A673 (cell line): Measurements from ENCODE around the gene CCDC34. TPM values are rescaled to one million over a fixed set of nuclear protein-coding genes. Genes with fewer than 3 reads are reported as not detected.

Experiments used
- BruUV-seq: library from RNA; stranded (reverse); fragments of 400-500 nt; replicated peaks from 2 replicates; lab custom pipeline; 2021; lab: Mats Ljungman, UMichigan
- CTCF ChIA-PET: fragments of 300-600 bp; sonication (Branson Sonifier 250); formaldehyde crosslinking; loops from one replicate; lab custom pipeline; 2022; ENCODE audit warnings: antibody characterized with exemption; lab: Charles Lee
- POLR2A ChIA-PET: fragments of 300-600 bp; sonication (Branson Sonifier 250); formaldehyde crosslinking; loops from one replicate; lab custom pipeline; 2022; ENCODE audit warnings: antibody characterized with exemption; ENCODE audit not compliant: low non-redundant PET; lab: Charles Lee
- DNase-seq: peaks from one replicate; pipeline ENCODE4 v3.0.0-alpha.2; 2015; ENCODE audit warnings: low spot score
- H3K27ac ChIP-seq: fragments of 200-600 bp; sonication (generic); 2 replicates; pipeline ENCODE4 v1.5.1; 2016; ENCODE audit warnings: mixed run types, low read depth, mild to moderate bottlenecking, mixed read lengths, antibody characterized with exemption, low read length; ENCODE audit not compliant: poor library complexity, severe bottlenecking
- H3K27me3 ChIP-seq: fragments of 200-600 bp; sonication (generic); replicated peaks from 2 replicates; pipeline ENCODE4 v1.6.1; 2017; ENCODE audit warnings: mixed run types, low read depth, mild to moderate bottlenecking, mixed read lengths, antibody characterized with exemption, low read length; ENCODE audit not compliant: insufficient read depth, poor library complexity
- H3K36me3 ChIP-seq: fragments of 200-600 bp; sonication (generic); 2 replicates; pipeline ENCODE4 v1.6.1; 2016; ENCODE audit warnings: mixed run types, mild to moderate bottlenecking, mixed read lengths, antibody characterized with exemption, low read length; ENCODE audit not compliant: insufficient read depth, poor library complexity, severe bottlenecking
- H3K4me1 ChIP-seq: fragments of 200-600 bp; sonication (generic); 2 replicates; pipeline ENCODE4 v1.6.1; 2017; ENCODE audit warnings: mixed run types, mild to moderate bottlenecking, mixed read lengths, antibody characterized with exemption, low read length; ENCODE audit not compliant: insufficient read depth, poor library complexity, severe bottlenecking
- H3K4me3 ChIP-seq: fragments of 200-600 bp; sonication (generic); 2 replicates; pipeline ENCODE4 v1.5.1; 2016; ENCODE audit warnings: low read depth, mixed run types, mild to moderate bottlenecking, mixed read lengths, low read length; ENCODE audit not compliant: poor library complexity, severe bottlenecking
- H3K9me3 ChIP-seq: fragments of 200-600 bp; sonication (generic); 2 replicates; pipeline ENCODE4 v1.6.1; 2016; ENCODE audit warnings: mixed run types, low read depth, mild to moderate bottlenecking, mixed read lengths, antibody characterized with exemption, low read length; ENCODE audit not compliant: poor library complexity, severe bottlenecking
- CTCF ChIP-seq: fragments of 300-800, 200-600 bp; sonication (generic); conservative IDR thresholded peaks from 2 replicates; pipeline ENCODE4 v1.5.1; 2017; ENCODE audit warnings: low read depth, mild to moderate bottlenecking, antibody characterized with exemption, low read length, moderate library complexity, mixed read lengths
- EZH2 ChIP-seq: fragments of 200-600 bp; sonication (generic); IDR thresholded peaks from 2 replicates; pipeline ENCODE4 v1.6.1; 2017; ENCODE audit warnings: borderline replicate concordance, low read depth, mild to moderate bottlenecking, mixed read lengths, antibody characterized with exemption, low read length; ENCODE audit not compliant: poor library complexity, severe bottlenecking
- intact Hi-C: fragments of 100-400 bp; cut with micrococcal nuclease; formaldehyde crosslinking; loops from one replicate; pipeline ENCODE4 v1.10.0; 2022; ENCODE audit not compliant: unreplicated experiment
- total RNA-seq: library from RNA; stranded (reverse); gene quantifications from 2 replicates; pipeline ENCODE4 v1.2.3, GENCODE V29; 2021

Gene CCDC34
- total RNA-seq, 1 experiment from 2014 or later = 101 TPM

- Histone ChIP-seq H3K36me3 (no peaks in the 10 kb centered on the region), H3K9me3 (no peaks in the 10 kb centered on the region), H3K4me3 (no peak overlapping the region), H3K27me3 (no peaks in the 10 kb centered on the region), H3K27ac (no peak overlapping the region), H3K4me1 (peaks cover 6% of the 10 kb centered on the region)
- ChIA-PET POLR2A (no interaction called here), CTCF (no interaction called here)
- no peak for DNase-seq
- TF ChIP-seq CTCF (no peak), EZH2 (no peak)
- no TSS peak for BruUV-seq
- intact Hi-C loops = no loop called here
Measured at GRCh38 chr11:27310182-27310581, 52.8 kb downstream of the CCDC34 start.

GRCh38 chr11:27309046-27309445 is 54.0 kb downstream of the CCDC34 start:
- no peak for DNase-seq
- Histone ChIP-seq H3K9me3 (no peaks in the 10 kb centered on the region), H3K27ac (no peak overlapping the region), H3K27me3 (no peaks in the 10 kb centered on the region), H3K4me3 (no peak overlapping the region), H3K4me1 (peaks cover 6% of the 10 kb centered on the region), H3K36me3 (no peaks in the 10 kb centered on the region)
- ChIA-PET CTCF (interaction anchor here (1.0 kb wide), 1 partner anchor 125 kb away, joined by 3 read pairs; no protein-coding TSS in a partner anchor), POLR2A (interaction anchor here (0.6 kb wide), 1 partner anchor 178 kb away, joined by 4 read pairs; no protein-coding TSS in a partner anchor)
- no TSS peak for BruUV-seq
- TF ChIP-seq EZH2 (no peak), CTCF (no peak)
- intact Hi-C loops = no loop called here

- no peak overlapping the region for H3K4me3 ChIP-seq
- ChIA-PET CTCF (interaction anchor here (0.9 kb wide), 1 partner anchor 11 kb away, joined by 4 read pairs; no protein-coding TSS in a partner anchor), POLR2A (no interaction called here)
- no peak for DNase-seq
- no TSS peak for BruUV-seq
- H3K27ac ChIP-seq = no peak overlapping the region
- no peaks in the 10 kb centered on the region for H3K36me3 ChIP-seq
- TF ChIP-seq EZH2 (no peak), CTCF (no peak)
- H3K9me3 ChIP-seq = no peaks in the 10 kb centered on the region
- no peaks in the 10 kb centered on the region for H3K4me1 ChIP-seq
- intact Hi-C loops = no loop called here
- no peaks in the 10 kb centered on the region for H3K27me3 ChIP-seq
Measured at GRCh38 chr11:27307232-27307631, 55.8 kb downstream of the CCDC34 start.
